B cell (primary cell): ENCODE results near the gene ARID4B.

Experiments used
- EZH2 ChIP-seq: IDR thresholded peaks from 2 replicates; pipeline ENCODE4 v1.6.1; 2012; ENCODE audit warnings: borderline replicate concordance, low read depth, mild to moderate bottlenecking, moderate library complexity, low read length; ENCODE audit not compliant: insufficient read depth, poor library complexity, severe bottlenecking
- TF ChIP-seq, protein P1 (sequence below): fragments of 200-600 bp; IDR thresholded peaks from one replicate; pipeline ENCODE4 v1.8.0; 2022; ENCODE audit warnings: antibody characterized with exemption, mild to moderate bottlenecking

DNA sequence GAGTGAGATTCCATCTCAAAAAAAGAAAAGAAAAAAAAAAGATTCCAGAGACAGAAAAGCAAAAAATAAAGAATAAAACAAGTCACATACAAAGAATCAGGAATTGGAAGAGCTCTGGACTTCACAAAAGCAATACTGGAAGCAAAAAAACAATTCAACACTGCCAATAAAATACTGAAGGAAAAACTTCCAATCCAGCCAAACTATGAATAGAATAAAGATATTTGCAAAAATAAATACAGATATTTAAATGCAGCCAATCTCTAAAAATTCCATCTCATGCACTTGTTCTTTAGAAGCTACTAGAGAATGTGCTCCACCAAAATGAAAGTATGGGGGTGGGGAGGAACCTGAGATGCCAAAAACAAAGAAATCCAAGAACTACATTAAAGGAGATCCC is 137.5 kb downstream of the ARID4B start:
- TF ChIP-seq, protein P1, sequence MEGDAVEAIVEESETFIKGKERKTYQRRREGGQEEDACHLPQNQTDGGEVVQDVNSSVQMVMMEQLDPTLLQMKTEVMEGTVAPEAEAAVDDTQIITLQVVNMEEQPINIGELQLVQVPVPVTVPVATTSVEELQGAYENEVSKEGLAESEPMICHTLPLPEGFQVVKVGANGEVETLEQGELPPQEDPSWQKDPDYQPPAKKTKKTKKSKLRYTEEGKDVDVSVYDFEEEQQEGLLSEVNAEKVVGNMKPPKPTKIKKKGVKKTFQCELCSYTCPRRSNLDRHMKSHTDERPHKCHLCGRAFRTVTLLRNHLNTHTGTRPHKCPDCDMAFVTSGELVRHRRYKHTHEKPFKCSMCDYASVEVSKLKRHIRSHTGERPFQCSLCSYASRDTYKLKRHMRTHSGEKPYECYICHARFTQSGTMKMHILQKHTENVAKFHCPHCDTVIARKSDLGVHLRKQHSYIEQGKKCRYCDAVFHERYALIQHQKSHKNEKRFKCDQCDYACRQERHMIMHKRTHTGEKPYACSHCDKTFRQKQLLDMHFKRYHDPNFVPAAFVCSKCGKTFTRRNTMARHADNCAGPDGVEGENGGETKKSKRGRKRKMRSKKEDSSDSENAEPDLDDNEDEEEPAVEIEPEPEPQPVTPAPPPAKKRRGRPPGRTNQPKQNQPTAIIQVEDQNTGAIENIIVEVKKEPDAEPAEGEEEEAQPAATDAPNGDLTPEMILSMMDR = no peak
- TF ChIP-seq EZH2 = no peak
